ENCODE results near the gene KDM2B.

DNA sequence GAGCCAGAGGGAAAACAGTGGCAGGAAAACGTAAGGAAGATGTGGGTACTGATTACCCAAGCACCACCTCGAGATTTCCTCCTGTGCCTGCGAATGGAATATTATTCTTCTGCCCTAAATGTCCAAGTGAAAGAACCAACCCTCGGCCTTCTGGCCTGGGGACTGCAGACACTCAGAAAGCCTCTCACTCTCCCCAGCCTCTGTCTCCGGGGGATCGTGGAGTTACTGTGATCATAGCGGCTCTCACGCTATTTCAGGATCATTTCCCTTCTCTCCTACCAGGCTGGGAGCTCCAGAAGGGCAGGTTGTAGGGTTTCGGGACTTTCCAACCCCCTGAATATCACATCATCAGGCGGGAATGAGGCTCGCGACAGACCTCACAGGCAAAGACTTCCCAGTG is 68.9 kb downstream of the KDM2B start:
- TF ChIP-seq, protein P1, sequence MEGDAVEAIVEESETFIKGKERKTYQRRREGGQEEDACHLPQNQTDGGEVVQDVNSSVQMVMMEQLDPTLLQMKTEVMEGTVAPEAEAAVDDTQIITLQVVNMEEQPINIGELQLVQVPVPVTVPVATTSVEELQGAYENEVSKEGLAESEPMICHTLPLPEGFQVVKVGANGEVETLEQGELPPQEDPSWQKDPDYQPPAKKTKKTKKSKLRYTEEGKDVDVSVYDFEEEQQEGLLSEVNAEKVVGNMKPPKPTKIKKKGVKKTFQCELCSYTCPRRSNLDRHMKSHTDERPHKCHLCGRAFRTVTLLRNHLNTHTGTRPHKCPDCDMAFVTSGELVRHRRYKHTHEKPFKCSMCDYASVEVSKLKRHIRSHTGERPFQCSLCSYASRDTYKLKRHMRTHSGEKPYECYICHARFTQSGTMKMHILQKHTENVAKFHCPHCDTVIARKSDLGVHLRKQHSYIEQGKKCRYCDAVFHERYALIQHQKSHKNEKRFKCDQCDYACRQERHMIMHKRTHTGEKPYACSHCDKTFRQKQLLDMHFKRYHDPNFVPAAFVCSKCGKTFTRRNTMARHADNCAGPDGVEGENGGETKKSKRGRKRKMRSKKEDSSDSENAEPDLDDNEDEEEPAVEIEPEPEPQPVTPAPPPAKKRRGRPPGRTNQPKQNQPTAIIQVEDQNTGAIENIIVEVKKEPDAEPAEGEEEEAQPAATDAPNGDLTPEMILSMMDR (IDR thresholded peaks at IDR 0.05) = no peak
- no peak for TF ChIP-seq ZFX (IDR thresholded peaks at IDR 0.05; ENCODE audit: borderline replicate concordance)

Measured in 22Rv1 (cell line).